Measurements from ENCODE around the gene STEAP1B.
"Not testable (repeated sequence)": the region's sequence is repeated elsewhere in the genome, so short reads cannot be mapped to it uniquely, and the experiment has no call there.

STEAP1B gene

DNA sequence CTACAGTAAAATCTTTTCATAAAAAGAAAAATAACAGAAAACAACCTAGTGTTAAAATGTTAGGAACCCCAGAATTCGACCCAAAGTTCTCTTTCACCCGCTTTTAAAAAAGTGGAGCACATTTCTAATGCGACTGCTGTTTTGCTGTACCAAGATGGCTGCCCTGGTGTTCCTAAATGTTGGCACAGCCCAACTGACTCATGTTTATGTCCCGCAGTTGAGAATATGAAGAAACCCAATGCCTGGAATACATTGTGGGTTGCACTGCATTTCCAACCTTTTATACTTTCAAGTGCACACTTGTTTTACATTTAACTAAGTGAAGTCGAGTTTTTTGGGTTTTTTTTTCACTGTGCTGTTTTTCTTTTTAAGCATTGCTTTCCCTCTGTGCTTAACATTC lies 944 bp downstream of the STEAP1B start:
- no peak overlapping the region for H3K9ac ChIP-seq (ENCODE audit: low read length)
- H3K27me3 ChIP-seq (ENCODE audit: low read length) = no peaks in the 10 kb centered on the region
- no peak for TF ChIP-seq EZH2phosphoT487 (conservative IDR thresholded peaks at IDR 0.05; ENCODE audit: low read length)
- TF ChIP-seq, protein P1, sequence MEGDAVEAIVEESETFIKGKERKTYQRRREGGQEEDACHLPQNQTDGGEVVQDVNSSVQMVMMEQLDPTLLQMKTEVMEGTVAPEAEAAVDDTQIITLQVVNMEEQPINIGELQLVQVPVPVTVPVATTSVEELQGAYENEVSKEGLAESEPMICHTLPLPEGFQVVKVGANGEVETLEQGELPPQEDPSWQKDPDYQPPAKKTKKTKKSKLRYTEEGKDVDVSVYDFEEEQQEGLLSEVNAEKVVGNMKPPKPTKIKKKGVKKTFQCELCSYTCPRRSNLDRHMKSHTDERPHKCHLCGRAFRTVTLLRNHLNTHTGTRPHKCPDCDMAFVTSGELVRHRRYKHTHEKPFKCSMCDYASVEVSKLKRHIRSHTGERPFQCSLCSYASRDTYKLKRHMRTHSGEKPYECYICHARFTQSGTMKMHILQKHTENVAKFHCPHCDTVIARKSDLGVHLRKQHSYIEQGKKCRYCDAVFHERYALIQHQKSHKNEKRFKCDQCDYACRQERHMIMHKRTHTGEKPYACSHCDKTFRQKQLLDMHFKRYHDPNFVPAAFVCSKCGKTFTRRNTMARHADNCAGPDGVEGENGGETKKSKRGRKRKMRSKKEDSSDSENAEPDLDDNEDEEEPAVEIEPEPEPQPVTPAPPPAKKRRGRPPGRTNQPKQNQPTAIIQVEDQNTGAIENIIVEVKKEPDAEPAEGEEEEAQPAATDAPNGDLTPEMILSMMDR (IDR thresholded peaks at IDR 0.05; ENCODE audit: insufficient read depth, low read length, poor library complexity, severe bottlenecking) = no peak
- no peak overlapping the region for H3K4me2 ChIP-seq (ENCODE audit: low read depth, low read length, poor library complexity, severe bottlenecking)
- H3K4me3 ChIP-seq (ENCODE audit: insufficient read depth, low read length, poor library complexity, severe bottlenecking) = no peak overlapping the region
- H3K9me3 ChIP-seq (ENCODE audit: insufficient read depth, low read length) = no peaks in the 10 kb centered on the region
- no peak overlapping the region for H3K27ac ChIP-seq (ENCODE audit: low read depth, low read length)
- no peaks in the 10 kb centered on the region for H4K20me1 ChIP-seq (ENCODE audit: low read depth, low read length)
- no peak overlapping the region for H2AFZ ChIP-seq (ENCODE audit: low read depth, low read length, severe bottlenecking)
- H3F3A ChIP-seq (ENCODE audit: insufficient read depth) = no peaks in the 10 kb centered on the region
- H3K36me3 ChIP-seq (ENCODE audit: low read length) = no peaks in the 10 kb centered on the region
- no peaks in the 10 kb centered on the region for H3K9me2 ChIP-seq (replicated peaks; ENCODE audit: insufficient read depth, low read length)
- no peaks in the 10 kb centered on the region for H3K79me2 ChIP-seq (ENCODE audit: insufficient read depth, low read length)

DNA sequence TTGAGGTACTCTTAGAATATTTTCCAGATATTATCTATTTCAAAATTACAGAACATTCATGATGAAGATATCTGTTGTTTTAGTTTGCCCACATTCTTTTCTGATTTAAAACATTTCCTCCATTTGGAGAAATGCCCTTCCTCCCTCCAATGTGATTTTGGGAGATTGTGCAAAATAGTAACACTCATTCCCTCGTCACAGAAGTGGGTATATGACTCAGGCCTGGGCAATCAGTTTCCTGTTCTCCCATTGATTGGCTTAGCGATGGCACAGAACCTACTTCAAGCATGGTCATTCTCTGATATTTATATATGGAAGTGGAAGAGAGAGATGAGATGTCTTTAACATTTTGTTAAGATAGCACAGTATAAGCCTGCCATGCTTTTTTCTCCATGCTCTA lies 3.1 kb downstream of the STEAP1B start:
- H3K9ac ChIP-seq (ENCODE audit: low read length); H3K4me2 ChIP-seq (ENCODE audit: low read depth, low read length, poor library complexity, severe bottlenecking); H3K79me2 ChIP-seq (ENCODE audit: insufficient read depth, low read length); H3K27ac ChIP-seq (ENCODE audit: low read depth, low read length); H3K4me3 ChIP-seq (ENCODE audit: insufficient read depth, low read length, poor library complexity, severe bottlenecking); H3K36me3 ChIP-seq (ENCODE audit: low read length); H3K9me2 ChIP-seq (replicated peaks; ENCODE audit: insufficient read depth, low read length); H3K9me3 ChIP-seq (ENCODE audit: insufficient read depth, low read length); H3F3A ChIP-seq (ENCODE audit: insufficient read depth); H4K20me1 ChIP-seq (ENCODE audit: low read depth, low read length); H2AFZ ChIP-seq (ENCODE audit: low read depth, low read length, severe bottlenecking); H3K27me3 ChIP-seq (ENCODE audit: low read length): not testable (repeated sequence)

DNA sequence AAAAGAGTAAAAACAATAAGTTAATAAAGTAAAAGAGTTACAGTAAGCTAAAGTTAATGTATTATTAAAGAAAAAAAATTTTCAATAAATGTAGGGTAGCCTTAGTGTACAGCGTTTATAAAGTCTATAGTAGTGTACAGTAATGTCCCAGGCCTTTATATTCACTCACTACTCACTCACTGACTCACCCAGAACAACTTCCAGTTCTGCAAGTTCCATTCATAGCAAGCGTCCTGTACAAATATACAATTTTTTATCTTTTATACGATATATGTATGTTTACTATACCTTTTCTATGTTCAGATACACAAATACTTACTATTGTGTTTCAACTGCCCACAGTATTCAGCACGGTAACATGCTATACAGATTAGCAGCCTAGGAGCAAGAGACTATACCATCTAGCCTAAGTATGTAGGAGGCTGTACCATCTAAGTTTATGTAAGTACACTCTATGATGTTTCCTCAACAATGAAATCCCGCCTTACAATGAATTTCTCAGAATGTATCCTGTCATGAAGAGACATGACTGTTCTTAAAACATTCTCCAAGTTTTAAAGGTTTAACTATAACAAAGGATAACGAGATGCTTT lies 3.6 kb downstream of the STEAP1B start:
- H3K4me2 ChIP-seq (ENCODE audit: low read depth, low read length, poor library complexity, severe bottlenecking); H3K9me3 ChIP-seq (ENCODE audit: insufficient read depth, low read length); H3K27me3 ChIP-seq (ENCODE audit: low read length); H3F3A ChIP-seq (ENCODE audit: insufficient read depth); H3K36me3 ChIP-seq (ENCODE audit: low read length); H2AFZ ChIP-seq (ENCODE audit: low read depth, low read length, severe bottlenecking); H3K79me2 ChIP-seq (ENCODE audit: insufficient read depth, low read length); H3K4me3 ChIP-seq (ENCODE audit: insufficient read depth, low read length, poor library complexity, severe bottlenecking); H4K20me1 ChIP-seq (ENCODE audit: low read depth, low read length); H3K9me2 ChIP-seq (replicated peaks; ENCODE audit: insufficient read depth, low read length); H3K27ac ChIP-seq (ENCODE audit: low read depth, low read length); H3K9ac ChIP-seq (ENCODE audit: low read length): not testable (repeated sequence)

DNA sequence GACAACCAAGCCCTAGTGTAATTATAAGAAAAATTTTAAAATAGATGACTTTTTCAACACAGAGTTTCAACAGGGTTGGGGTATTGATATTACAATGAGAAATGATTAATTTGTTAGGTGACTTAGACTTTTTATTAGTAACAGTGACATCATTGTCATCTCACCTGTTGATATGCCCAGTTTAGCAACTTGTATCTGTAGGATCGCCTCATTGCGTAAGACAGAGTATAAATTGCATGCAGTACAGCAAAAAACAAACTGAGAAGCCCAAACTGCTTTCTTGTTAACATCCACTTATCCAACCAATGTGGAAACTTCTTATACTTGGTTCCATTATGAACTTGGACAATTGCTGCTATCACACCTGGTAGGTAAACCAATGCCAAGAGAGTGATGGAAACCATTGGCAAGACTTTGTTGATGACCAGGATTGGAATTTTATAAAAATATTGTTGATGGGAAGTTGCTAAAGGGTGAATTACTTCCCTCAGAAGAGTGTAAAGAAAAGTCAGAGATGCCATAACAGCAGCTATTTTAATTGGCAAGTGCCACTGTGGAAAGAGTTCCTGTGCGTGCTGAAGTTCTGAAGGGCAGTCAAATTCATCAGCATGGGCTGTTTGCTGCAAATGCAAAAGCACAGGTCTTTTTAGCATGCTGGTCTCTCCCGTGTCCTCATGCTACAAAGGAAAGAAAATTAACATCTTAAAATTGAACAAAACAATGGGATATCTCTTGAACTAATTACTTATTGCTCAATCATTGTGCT lies 6.6 kb downstream of the STEAP1B start:
- H3K4me3 ChIP-seq (ENCODE audit: insufficient read depth, low read length, poor library complexity, severe bottlenecking); H2AFZ ChIP-seq (ENCODE audit: low read depth, low read length, severe bottlenecking); H4K20me1 ChIP-seq (ENCODE audit: low read depth, low read length): not testable (repeated sequence)

More for the DNA sequence above, 6.6 kb downstream of the STEAP1B start:
- not testable (repeated sequence) for H3K36me3 ChIP-seq (ENCODE audit: low read length); H3F3A ChIP-seq (ENCODE audit: insufficient read depth); H3K79me2 ChIP-seq (ENCODE audit: insufficient read depth, low read length); H3K27ac ChIP-seq (ENCODE audit: low read depth, low read length); H3K9me3 ChIP-seq (ENCODE audit: insufficient read depth, low read length); H3K27me3 ChIP-seq (ENCODE audit: low read length); H3K4me2 ChIP-seq (ENCODE audit: low read depth, low read length, poor library complexity, severe bottlenecking); H3K9ac ChIP-seq (ENCODE audit: low read length); H3K9me2 ChIP-seq (replicated peaks; ENCODE audit: insufficient read depth, low read length)

Data from SU-DHL-6 (cell line).